GM13976 (cell line): ENCODE data around the gene KCND3.
A peak's percentile ranks its signal among the peaks of the same experiment; 100 is the strongest.

Source experiments
- DNase-seq: peaks from one replicate; pipeline ENCODE4 v3.0.0; 2012; ENCODE audit warnings: low spot score
- CTCF ChIP-seq: IDR thresholded peaks from 2 replicates; pipeline ENCODE4 v1.5.1; 2012; ENCODE audit warnings: borderline replicate concordance, mild to moderate bottlenecking; ENCODE audit not compliant: insufficient read depth; ENCODE audit errors: extremely low read depth, missing control alignments, control extremely low read depth
- in situ Hi-C: fragments of 300-500 bp; cut with MboI; formaldehyde crosslinking; loops from one replicate; pipeline ENCODE4 v1.12.0; 2022; ENCODE audit warnings: low sequenced_read_pairs, mixed read lengths, inconsistent platforms; ENCODE audit not compliant: unreplicated experiment

The KCND3 gene

GRCh38 chr1:111754984-111755330, 234.5 kb downstream of the KCND3 start:
- no peak for TF ChIP-seq CTCF
- no peak for DNase-seq
- in situ Hi-C loops = loop anchor here (5.0 kb wide), 1 partner anchor 528 kb away; the partner anchor contains the start of gene CHI3L2

DNA sequence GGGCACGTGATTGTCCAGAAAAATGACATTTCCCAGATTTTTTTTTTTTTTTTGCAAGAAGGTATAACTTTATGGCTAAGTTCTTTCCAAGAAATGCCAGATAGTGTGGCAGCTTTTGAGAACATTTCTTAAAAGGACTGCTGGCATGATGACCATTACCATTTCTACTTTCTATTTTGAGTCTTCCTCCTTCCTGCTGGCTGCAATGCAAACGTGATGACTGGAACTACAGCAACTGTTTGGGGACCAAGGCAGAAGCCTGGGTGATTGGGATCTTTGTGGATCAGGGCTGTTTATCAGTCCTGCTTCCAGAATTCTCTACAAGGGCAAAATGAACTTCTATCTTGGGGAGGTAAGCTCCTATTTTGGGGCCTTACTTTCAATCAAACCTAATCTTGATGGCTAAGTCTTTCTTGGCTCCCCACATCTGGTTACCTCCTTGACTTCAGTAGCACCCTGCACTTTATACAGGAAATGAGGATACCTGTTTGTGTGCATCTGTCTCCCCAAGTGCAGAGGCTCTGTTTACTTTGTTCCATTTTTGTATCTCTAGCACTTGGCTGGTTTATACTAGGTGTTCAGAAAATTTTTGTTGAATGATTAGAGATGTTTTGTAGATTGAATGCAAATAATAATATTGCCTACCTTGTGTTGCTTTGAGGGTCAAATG, 237.4 kb downstream of the KCND3 start:
- TF ChIP-seq CTCF = no peak
- DNase-seq = no peak
- in situ Hi-C loops = no loop called here

GRCh38 chr1:111750856-111751255, 238.6 kb downstream of the KCND3 start:
- in situ Hi-C loops = no loop called here
- no peak for TF ChIP-seq CTCF
- DNase-seq = no peak

GRCh38 chr1:111749628-111750027, 239.8 kb downstream of the KCND3 start:
- DNase-seq = no peak
- TF ChIP-seq CTCF = no peak
- in situ Hi-C loops = loop anchor here (10.0 kb wide), 1 partner anchor 245 kb away; the partner anchor contains the start of genes ADORA3 and TMIGD3

GRCh38 chr1:111747947-111748346, 241.5 kb downstream of the KCND3 start:
- in situ Hi-C loops = loop anchor here (10.0 kb wide), 1 partner anchor 243 kb away; the partner anchor contains the start of genes ADORA3 and TMIGD3
- DNase-seq = no peak
- no peak for TF ChIP-seq CTCF

DNA sequence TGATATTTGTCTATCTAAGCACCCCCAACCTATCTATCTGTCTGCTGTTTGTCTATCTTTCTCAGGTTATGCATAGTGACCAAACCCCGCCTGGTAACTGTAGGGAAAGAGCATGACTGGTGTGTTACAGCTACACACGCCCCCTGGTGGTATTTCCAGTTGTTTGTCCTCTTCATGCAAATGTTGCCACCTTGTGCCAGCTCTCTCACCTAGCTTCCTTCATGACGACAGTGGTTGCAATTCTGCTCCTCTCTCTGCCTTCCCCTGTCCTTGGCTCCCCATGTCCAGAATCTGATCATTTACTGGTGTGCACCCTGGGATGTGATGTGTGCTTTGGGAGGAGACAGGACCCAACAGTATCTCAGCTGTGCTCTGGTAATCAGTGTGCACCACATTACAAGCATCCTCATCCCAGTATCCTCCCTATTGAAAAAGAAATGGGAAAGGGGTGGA, 242.2 kb downstream of the KCND3 start:
- peak; percentile 75 for DNase-seq
- peak; percentile 73 for TF ChIP-seq CTCF
- in situ Hi-C loops = loop anchor here (10.0 kb wide), 1 partner anchor 243 kb away; the partner anchor contains the start of genes ADORA3 and TMIGD3
